Keratinocyte (primary cell): Measurements from ENCODE around the gene DIP2C.

Source experiments
- EZH2 ChIP-seq: IDR thresholded peaks from one replicate; pipeline ENCODE4 v1.6.1; 2012; ENCODE audit warnings: inconsistent platforms, mild to moderate bottlenecking, low read length, moderate library complexity
- TF ChIP-seq, protein P1 (sequence below), 3 experiments: IDR thresholded peaks in 1 of 3; conservative IDR thresholded peaks in 1 of 3; optimal IDR thresholded peaks in 1 of 3; 2 replicates in 2 of 3; 3 replicates in 1 of 3; pipeline versions ENCODE3 to v1.5.1; 2011; ENCODE audit warnings: low read length in 3 of 3, mild to moderate bottlenecking in 3 of 3, moderate library complexity in 2 of 3, control low read depth in 1 of 3, inconsistent platforms in 1 of 3; ENCODE audit not compliant: insufficient read depth in 2 of 3; ENCODE audit errors: extremely low read depth in 1 of 3

DNA sequence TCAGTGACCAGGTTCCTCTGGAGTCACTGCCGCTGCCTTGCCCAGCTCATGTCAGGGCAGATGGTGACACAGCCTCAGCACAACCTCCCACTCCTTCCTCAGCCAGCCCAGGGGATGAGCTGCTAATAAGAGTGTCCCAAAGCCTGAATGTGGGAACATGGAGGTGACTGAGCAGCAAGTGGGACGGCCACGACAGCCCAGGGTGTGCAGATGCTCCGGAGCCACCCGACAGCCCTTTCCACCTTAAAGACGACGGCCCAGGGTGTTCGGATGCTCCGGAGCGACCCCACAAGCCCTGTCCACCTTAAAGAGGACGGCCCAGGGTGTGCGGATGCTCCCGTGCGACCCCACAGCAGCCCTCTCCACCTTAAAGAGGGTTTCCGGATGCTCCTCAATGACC is 89.2 kb downstream of the DIP2C start:
- TF ChIP-seq, protein P1, sequence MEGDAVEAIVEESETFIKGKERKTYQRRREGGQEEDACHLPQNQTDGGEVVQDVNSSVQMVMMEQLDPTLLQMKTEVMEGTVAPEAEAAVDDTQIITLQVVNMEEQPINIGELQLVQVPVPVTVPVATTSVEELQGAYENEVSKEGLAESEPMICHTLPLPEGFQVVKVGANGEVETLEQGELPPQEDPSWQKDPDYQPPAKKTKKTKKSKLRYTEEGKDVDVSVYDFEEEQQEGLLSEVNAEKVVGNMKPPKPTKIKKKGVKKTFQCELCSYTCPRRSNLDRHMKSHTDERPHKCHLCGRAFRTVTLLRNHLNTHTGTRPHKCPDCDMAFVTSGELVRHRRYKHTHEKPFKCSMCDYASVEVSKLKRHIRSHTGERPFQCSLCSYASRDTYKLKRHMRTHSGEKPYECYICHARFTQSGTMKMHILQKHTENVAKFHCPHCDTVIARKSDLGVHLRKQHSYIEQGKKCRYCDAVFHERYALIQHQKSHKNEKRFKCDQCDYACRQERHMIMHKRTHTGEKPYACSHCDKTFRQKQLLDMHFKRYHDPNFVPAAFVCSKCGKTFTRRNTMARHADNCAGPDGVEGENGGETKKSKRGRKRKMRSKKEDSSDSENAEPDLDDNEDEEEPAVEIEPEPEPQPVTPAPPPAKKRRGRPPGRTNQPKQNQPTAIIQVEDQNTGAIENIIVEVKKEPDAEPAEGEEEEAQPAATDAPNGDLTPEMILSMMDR (optimal IDR thresholded peaks at IDR 0.05 in 1 of 3, IDR thresholded peaks at IDR 0.05 in 1 of 3, conservative IDR thresholded peaks at IDR 0.05 in 1 of 3; ENCODE audit: extremely low read depth in 1 of 3, insufficient read depth in 2 of 3, low read length in 3 of 3) = no peak
- TF ChIP-seq EZH2 = no peak
